ENCODE measurements around the gene PRICKLE2.

PRICKLE2 gene

DNA sequence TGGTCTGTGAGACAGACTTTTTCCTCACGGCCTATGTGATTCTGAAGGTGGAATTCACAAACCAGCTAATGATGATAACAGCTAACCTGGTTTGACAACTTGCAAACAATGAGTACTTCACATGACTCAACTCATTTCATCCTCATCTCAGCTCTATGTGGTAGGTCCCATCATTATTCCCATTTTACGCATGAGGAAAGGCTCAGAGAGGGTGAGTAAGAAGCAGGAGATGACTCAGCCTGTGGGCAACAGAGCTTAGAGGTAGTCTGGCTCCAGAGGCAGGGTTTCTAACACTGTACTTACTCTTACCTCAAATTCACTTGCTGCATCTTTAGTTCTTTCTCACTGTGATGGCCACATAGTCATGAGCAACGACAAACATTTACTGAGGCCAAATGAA is 176.1 kb downstream of the PRICKLE2 start:
- peak in 1 of 3 donors; percentile 8 for DNase-seq (ENCODE audit: low read depth in 2 of 3, low spot score in 1 of 3)

DNA sequence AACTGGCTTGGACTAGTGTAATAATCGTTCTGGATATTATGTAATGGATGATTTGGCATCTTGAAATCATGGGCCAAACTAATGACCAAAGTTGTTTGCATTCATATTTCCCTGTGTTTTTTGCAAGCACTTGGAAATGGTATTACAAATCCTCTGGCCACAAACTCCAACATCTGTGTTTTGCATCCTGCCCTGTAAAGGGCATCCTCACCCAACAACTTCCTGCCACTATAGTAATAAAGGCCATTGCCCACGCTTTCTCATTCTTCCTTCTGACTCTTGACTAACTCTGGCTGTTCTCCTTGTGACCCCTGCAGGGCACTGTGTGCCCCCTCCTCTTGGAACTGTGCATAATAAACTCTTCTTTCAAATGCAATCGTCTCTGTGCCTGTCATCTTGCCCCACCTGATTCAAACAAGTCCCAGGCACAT is 176.6 kb downstream of the PRICKLE2 start:
- no peak for DNase-seq (ENCODE audit: low read depth in 2 of 3, low spot score in 1 of 3)

DNA sequence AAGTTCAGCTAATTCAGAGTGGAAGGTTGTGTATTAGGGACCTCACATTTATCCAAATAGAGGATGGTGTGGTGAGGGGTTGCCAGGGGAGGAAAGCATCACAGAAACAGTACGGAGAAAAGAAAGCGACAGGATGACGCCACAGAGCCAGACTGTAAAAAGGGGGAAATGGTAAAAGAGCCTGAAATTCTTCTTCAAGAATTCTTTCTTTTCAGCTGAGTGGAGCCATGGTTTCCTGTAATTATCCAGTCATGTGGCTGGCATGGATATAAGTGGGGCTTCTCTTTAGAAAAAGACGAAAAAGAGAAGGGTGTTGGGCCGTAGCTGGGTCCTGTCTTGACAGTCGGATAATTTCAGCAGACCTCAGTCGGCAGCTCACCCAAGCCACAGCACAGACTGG is 177.5 kb downstream of the PRICKLE2 start:
- DNase-seq (ENCODE audit: low read depth in 2 of 3, low spot score in 1 of 3): no peak

DNA sequence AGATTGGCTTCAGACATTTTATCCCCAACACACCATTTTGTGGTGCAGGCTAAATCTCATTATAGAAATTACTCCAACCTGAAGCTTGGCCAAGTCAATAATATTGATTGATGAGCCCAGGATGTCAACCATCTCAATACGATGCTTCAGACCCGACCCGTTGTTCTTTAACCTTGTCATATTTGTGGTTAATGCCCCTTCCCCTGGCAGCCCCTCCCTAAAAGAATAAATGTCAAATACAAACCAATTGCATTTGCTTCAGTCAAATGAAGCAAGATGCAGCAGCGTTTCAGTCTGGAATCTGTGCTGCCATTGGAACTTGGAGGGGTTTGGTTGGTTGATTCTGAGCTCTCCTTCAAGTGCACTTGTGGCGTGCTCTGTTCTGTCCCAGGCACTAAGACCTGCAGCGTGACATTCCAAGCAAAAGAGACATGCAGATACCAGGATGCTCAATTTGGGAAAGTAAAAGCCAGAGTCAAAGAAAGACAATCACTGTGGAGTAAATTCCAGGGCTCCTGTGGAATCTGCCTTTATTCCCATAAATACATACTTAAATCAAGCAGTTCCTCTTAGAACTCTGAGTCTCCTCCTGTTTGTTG is 178.2 kb downstream of the PRICKLE2 start:
- DNase-seq (ENCODE audit: low read depth in 2 of 3, low spot score in 1 of 3): no peak

- DNase-seq (ENCODE audit: low read depth in 2 of 3, low spot score in 1 of 3): no peak
Measured at GRCh38 chr3:64046592-64046991, 178.7 kb downstream of the PRICKLE2 start.

DNA sequence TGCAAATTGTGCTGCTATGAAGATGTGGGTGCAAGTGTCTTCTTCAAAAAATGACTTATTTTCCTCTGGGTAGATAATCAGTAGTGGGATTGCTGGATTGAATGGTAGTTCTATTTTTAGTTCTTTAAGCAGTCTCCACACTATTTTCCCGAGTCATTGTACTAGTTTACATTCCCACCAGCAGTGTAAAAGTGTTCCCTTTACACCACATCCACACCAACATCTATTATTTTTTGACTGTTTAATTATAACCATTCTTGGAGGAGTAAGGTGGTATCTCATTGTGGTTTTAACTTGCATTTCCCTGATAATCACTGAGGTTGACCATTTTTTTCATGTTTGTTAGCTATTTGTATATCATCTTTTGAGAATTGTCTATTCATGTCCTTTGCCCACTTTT is 182.3 kb downstream of the PRICKLE2 start:
- no peak for DNase-seq (ENCODE audit: low read depth in 2 of 3, low spot score in 1 of 3)
